ENCODE results near the gene ILF2.
A peak's percentile ranks its signal among the peaks of the same experiment; 100 is the strongest.
"Not testable (repeated sequence)": the region's sequence is repeated elsewhere in the genome, so short reads cannot be mapped to it uniquely, and the experiment has no call there.

The ILF2 gene

GRCh38 chr1:153670859-153671627, at the start of gene ILF2:
Gene ILF2 (minus strand): TSS chr1:153670993. CDS start chr1:153670922, 71 bp downstream.
- DNase-seq (ENCODE audit: low spot score): peak; percentile 99

- no peak for DNase-seq (ENCODE audit: low spot score)
These were observed 46.5 kb upstream of the ILF2 start for GRCh38 chr1:153717330-153717729.

GRCh38 chr1:153716211-153716610, 45.4 kb upstream of the ILF2 start:
- DNase-seq (ENCODE audit: low spot score): not testable (repeated sequence)

- no peak for DNase-seq (ENCODE audit: low spot score)
These were observed 40.2 kb upstream of the ILF2 start for GRCh38 chr1:153711026-153711425.

GRCh38 chr1:153705484-153705883, 34.7 kb upstream of the ILF2 start:
- no peak for DNase-seq (ENCODE audit: low spot score)

- peak; percentile 47 for DNase-seq (ENCODE audit: low spot score)
These were observed 29.0 kb upstream of the ILF2 start for GRCh38 chr1:153699768-153700167.

GRCh38 chr1:153698923-153699714, 28.3 kb upstream of the ILF2 start:
- no peak for DNase-seq (ENCODE audit: low spot score)

- DNase-seq (ENCODE audit: low spot score): peak; percentile 37
These were observed 27.5 kb upstream of the ILF2 start for GRCh38 chr1:153698020-153698922.

- DNase-seq (ENCODE audit: low spot score): no peak
These were observed 26.6 kb upstream of the ILF2 start for GRCh38 chr1:153697191-153698019.

- DNase-seq (ENCODE audit: low spot score): no peak
These were observed 25.9 kb upstream of the ILF2 start for GRCh38 chr1:153696741-153697140.

GRCh38 chr1:153693466-153693865, 22.7 kb upstream of the ILF2 start:
- no peak for DNase-seq (ENCODE audit: low spot score)

- DNase-seq (ENCODE audit: low spot score): no peak
These were observed 18.0 kb upstream of the ILF2 start for GRCh38 chr1:153688736-153689328.

GRCh38 chr1:153688276-153688675, 17.5 kb upstream of the ILF2 start:
- DNase-seq (ENCODE audit: low spot score): no peak

GRCh38 chr1:153687346-153688125, 16.7 kb upstream of the ILF2 start:
- DNase-seq (ENCODE audit: low spot score): no peak

GRCh38 chr1:153685544-153686340, 14.9 kb upstream of the ILF2 start:
- no peak for DNase-seq (ENCODE audit: low spot score)

GRCh38 chr1:153684892-153685291, 14.1 kb upstream of the ILF2 start:
- no peak for DNase-seq (ENCODE audit: low spot score)

GRCh38 chr1:153683854-153684253, 13.1 kb upstream of the ILF2 start:
- no peak for DNase-seq (ENCODE audit: low spot score)

- no peak for DNase-seq (ENCODE audit: low spot score)
These were observed 11.9 kb upstream of the ILF2 start for GRCh38 chr1:153682730-153683129.

- no peak for DNase-seq (ENCODE audit: low spot score)
These were observed 9.3 kb upstream of the ILF2 start for GRCh38 chr1:153680120-153680403.

All from putamen (tissue), 1 donor.